H1 (cell line): Measurements from ENCODE around the gene ARHGEF4. TPM values are rescaled to one million over a fixed set of nuclear protein-coding genes. Genes with fewer than 3 reads are reported as not detected.

Experiments
- CTCF ChIA-PET: fragments of 300-600 bp; sonication (Branson Sonifier 250); formaldehyde crosslinking; loops from one replicate; lab custom pipeline; 2021; ENCODE audit not compliant: partially characterized antibody; lab: Charles Lee
- POLR2A ChIA-PET: fragments of 300-600 bp; sonication (Branson Sonifier 250); formaldehyde crosslinking; loops from one replicate; lab custom pipeline; 2021; ENCODE audit warnings: inconsistent platforms; ENCODE audit not compliant: partially characterized antibody; lab: Charles Lee
- DNase-seq, 2 experiments: peaks; one replicate each; pipeline versions ENCODE4 v3.0.0 to v3.0.0-alpha.2; 2010 to 2022; ENCODE audit warnings: low spot score in 2 of 2, low read depth in 1 of 2, mixed read lengths in 1 of 2
- FAIRE-seq: peaks from 2 replicates; lab custom pipeline; 2011; peaks lifted over from hg19 to GRCh38; lab: Jason Lieb, UNC
- H2AFZ ChIP-seq: 2 replicates; pipeline ENCODE4 v1.8.1; 2012; ENCODE audit warnings: low read length, inconsistent platforms
- H2AK5ac ChIP-seq: 2 replicates; pipeline ENCODE4 v1.6.1; 2013; ENCODE audit warnings: low read depth, low read length
- H2BK120ac ChIP-seq: replicated peaks from 2 replicates; pipeline ENCODE3; 2013; ENCODE audit warnings: low read depth, low read length, inconsistent platforms
- H2BK12ac ChIP-seq: 2 replicates; pipeline ENCODE4 v1.6.1; 2013; ENCODE audit warnings: low read depth, low read length
- H2BK15ac ChIP-seq: 2 replicates; pipeline ENCODE4 v1.6.1; 2013; ENCODE audit warnings: low read length
- H2BK20ac ChIP-seq: 2 replicates; pipeline ENCODE4 v1.6.1; 2013; ENCODE audit warnings: low read length
- H2BK5ac ChIP-seq: 2 replicates; pipeline ENCODE4 v1.6.1; 2013; ENCODE audit warnings: low read depth, low read length
- H3K14ac ChIP-seq: 2 replicates; pipeline ENCODE4 v1.6.1; 2013; ENCODE audit warnings: inconsistent platforms; ENCODE audit not compliant: insufficient read length
- H3K18ac ChIP-seq: 2 replicates; pipeline ENCODE4 v1.6.1; 2013; ENCODE audit warnings: low read length; ENCODE audit errors: extremely low read depth
- H3K23ac ChIP-seq: 2 replicates; pipeline ENCODE4 v1.6.1; 2013; ENCODE audit warnings: inconsistent platforms; ENCODE audit not compliant: insufficient read length
- H3K23me2 ChIP-seq: 2 replicates; pipeline ENCODE4 v1.6.1; 2013; ENCODE audit warnings: low read depth, low read length
- H3K27ac ChIP-seq: 2 replicates; pipeline ENCODE4 v1.6.1; 2011; ENCODE audit warnings: low read depth, low read length, inconsistent platforms
- H3K27me3 ChIP-seq, 4 experiments: replicated peaks in 1 of 4; 1 replicate in 1 of 4; 2 replicates in 3 of 4; pipeline versions ENCODE4 v1.6.1 to v1.8.1; 2011 to 2013; ENCODE audit warnings: low read length in 3 of 4, mild to moderate bottlenecking in 3 of 4, inconsistent platforms in 2 of 4, mixed read lengths in 2 of 4, moderate library complexity in 1 of 4; ENCODE audit not compliant: control insufficient read depth in 3 of 4, insufficient read depth in 3 of 4; ENCODE audit errors: extremely low read depth in 1 of 4
- H3K36me3 ChIP-seq, 4 experiments: 2 replicates each; pipeline versions ENCODE4 v1.6.1 to v1.8.1; 2011 to 2013; ENCODE audit warnings: mild to moderate bottlenecking in 4 of 4, low read length in 3 of 4, moderate library complexity in 2 of 4, control low read depth in 1 of 4, inconsistent platforms in 1 of 4; ENCODE audit not compliant: insufficient read depth in 4 of 4, control insufficient read depth in 2 of 4
- H3K4ac ChIP-seq: replicated peaks from 2 replicates; pipeline ENCODE3; 2013; ENCODE audit warnings: low read length, low read depth, mixed read lengths, inconsistent platforms; ENCODE audit not compliant: insufficient read length
- H3K4me1 ChIP-seq, 4 experiments: replicated peaks in 1 of 4; 1 replicate in 1 of 4; 2 replicates in 3 of 4; pipeline versions ENCODE4 v1.6.1 to v1.8.1; 2011 to 2013; ENCODE audit warnings: low read length in 3 of 4, inconsistent platforms in 2 of 4, mixed read lengths in 1 of 4; ENCODE audit not compliant: insufficient read depth in 4 of 4, control insufficient read depth in 3 of 4
- H3K4me2 ChIP-seq, 2 experiments: 2 replicates each; pipeline versions ENCODE4 v1.6.1 to v1.8.1; 2011 to 2013; ENCODE audit warnings: low read depth in 2 of 2, low read length in 2 of 2, control low read depth in 1 of 2, inconsistent platforms in 1 of 2, mild to moderate bottlenecking in 1 of 2; ENCODE audit not compliant: insufficient read depth in 1 of 2
- H3K4me3 ChIP-seq, 4 experiments: fragments of 200-600, 300-600 bp in 1 of 4; sonication (generic), shearing (Covaris generic), sonication (Bioruptor Twin) in 1 of 4; 2 replicates each; pipeline versions ENCODE4 v1.5.1 to v1.8.1; 2011 to 2016; ENCODE audit warnings: low read length in 4 of 4, low read depth in 3 of 4, control low read depth in 2 of 4, inconsistent platforms in 2 of 4, mild to moderate bottlenecking in 2 of 4, mixed read lengths in 1 of 4, moderate library complexity in 1 of 4; ENCODE audit not compliant: insufficient read depth in 2 of 4; ENCODE audit errors: extremely low read depth in 1 of 4
- H3K56ac ChIP-seq: replicated peaks from 2 replicates; pipeline ENCODE3; 2013; ENCODE audit warnings: low read depth, mild to moderate bottlenecking, mixed read lengths, low read length, inconsistent platforms; ENCODE audit not compliant: insufficient read length
- H3K79me1 ChIP-seq: 2 replicates; pipeline ENCODE4 v1.6.1; 2013; ENCODE audit warnings: low read depth, low read length, control low read depth
- H3K79me2 ChIP-seq, 2 experiments: 2 replicates each; pipeline versions ENCODE4 v1.6.1 to v1.8.1; 2012 to 2013; ENCODE audit warnings: low read length in 2 of 2, mild to moderate bottlenecking in 2 of 2, inconsistent platforms in 1 of 2; ENCODE audit not compliant: insufficient read depth in 2 of 2, control insufficient read depth in 1 of 2
- H3K9ac ChIP-seq, 4 experiments: replicated peaks in 1 of 4; 1 replicate in 1 of 4; 2 replicates in 3 of 4; pipeline versions ENCODE4 v1.6.1 to v1.8.1; 2011 to 2013; ENCODE audit warnings: low read depth in 3 of 4, low read length in 3 of 4, control low read depth in 2 of 4, mild to moderate bottlenecking in 2 of 4, moderate library complexity in 2 of 4, inconsistent platforms in 1 of 4; ENCODE audit errors: extremely low read depth in 1 of 4
- H3K9me3 ChIP-seq, 2 experiments: 2 replicates each; pipeline versions ENCODE4 v1.6.1 to v1.8.1; 2012 to 2013; ENCODE audit warnings: mild to moderate bottlenecking in 2 of 2, moderate library complexity in 2 of 2, control low read depth in 1 of 2, inconsistent platforms in 1 of 2, low read depth in 1 of 2, low read length in 1 of 2, mixed read lengths in 1 of 2; ENCODE audit not compliant: insufficient read depth in 2 of 2
- H4K20me1 ChIP-seq, 2 experiments: replicated peaks in 1 of 2; 2 replicates each; pipeline versions ENCODE3 to v1.8.1; 2011 to 2013; ENCODE audit warnings: inconsistent platforms in 2 of 2, low read length in 2 of 2, mild to moderate bottlenecking in 1 of 2; ENCODE audit not compliant: insufficient read depth in 2 of 2, control insufficient read depth in 1 of 2
- H4K5ac ChIP-seq: 2 replicates; pipeline ENCODE4 v1.6.1; 2013; ENCODE audit warnings: low read length, low read depth, mixed read lengths, inconsistent platforms; ENCODE audit not compliant: insufficient read length
- H4K8ac ChIP-seq: 2 replicates; pipeline ENCODE4 v1.8.0; 2013; ENCODE audit warnings: mild to moderate bottlenecking, moderate library complexity, low read length, inconsistent platforms; ENCODE audit not compliant: insufficient read depth; ENCODE audit errors: extremely low read depth
- H4K91ac ChIP-seq: replicated peaks from 2 replicates; pipeline ENCODE3; 2013; ENCODE audit warnings: low read length, mixed read lengths, inconsistent platforms; ENCODE audit not compliant: insufficient read length
- MAX ChIP-seq: IDR thresholded peaks from 2 replicates; pipeline ENCODE4 v1.6.1; 2012; ENCODE audit warnings: inconsistent platforms
- WGBS, 2 experiments: shearing (Covaris generic) in 1 of 2; methylation state at CpG; one replicate each; pipeline versions ENCODE4 v1.1.6 to v1.1.7; 2013 to 2015; ENCODE audit warnings: low lambda C conversion rate in 2 of 2, mixed read lengths in 2 of 2, inconsistent platforms in 1 of 2, low coverage in 1 of 2, missing lambda C conversion rate in 1 of 2; ENCODE audit not compliant: insufficient replicate concordance in 2 of 2, insufficient coverage in 1 of 2, insufficient read length in 1 of 2; ENCODE audit errors: extremely low coverage in 1 of 2, missing lambda C conversion rate in 1 of 2; 5-methylcytosine and 5-hydroxymethylcytosine counted together
- polyA plus RNA-seq, 7 experiments: library from polyadenylated mRNA; depleted of rRNA in 3 of 7; stranded (reverse) in 5 of 7; unstranded in 2 of 7; fragments of >200 nt in 5 of 7; fragments of 200-250 nt in 2 of 7; gene quantifications; 1 replicate in 5 of 7; 2 replicates in 1 of 7; 4 replicates in 1 of 7; pipeline versions ENCODE4 v1.2.1 to v1.2.3, GENCODE V29; 2011 to 2013; ENCODE audit warnings: missing spikeins in 2 of 7, mixed read lengths in 2 of 7
- total RNA-seq: library from RNA; stranded (reverse); fragmentation: NEBNext Ultra II Directional; extraction: Animal tissue kit (Norgen Biotek cat#: 25700); gene quantifications from 2 replicates; pipeline ENCODE4 v1.2.1, GENCODE V29; 2021

ARHGEF4 gene
- total and polyA plus RNA-seq, 2 of the 8 experiments (the other 6 are each of a cell fraction or from before 2014, with no cell fraction given) = 10.6 to 14.6 TPM

GRCh38 chr2:130869441-130870160 is 32.9 kb downstream of the ARHGEF4 start:
- no peak overlapping the region for H3K4me2 ChIP-seq
- H2BK120ac ChIP-seq = no peak overlapping the region
- H2BK15ac ChIP-seq = no peak overlapping the region
- H3K23ac ChIP-seq = no peak overlapping the region
- no peak overlapping the region for H2BK12ac ChIP-seq
- no peak overlapping the region for H3K4ac ChIP-seq
- no peak overlapping the region for H3K27ac ChIP-seq
- H2AFZ ChIP-seq = no peak overlapping the region
- H2BK20ac ChIP-seq = no peak overlapping the region
- H4K5ac ChIP-seq = no peak overlapping the region
- no peak overlapping the region for H2BK5ac ChIP-seq
- H3K79me2 ChIP-seq = no peaks in the 10 kb centered on the region
- TF ChIP-seq MAX = no peak
- no peak overlapping the region for H3K56ac ChIP-seq
- no peak overlapping the region for H3K9ac ChIP-seq
- H3K14ac ChIP-seq = no peak overlapping the region
- POLR2A ChIA-PET = no interaction called here
- 0 out of 4 replicates have a peak, but pooled peaks cover 0 to 2% of the 10 kb centered on the region in 2 experiments for H3K9me3 ChIP-seq
- H4K91ac ChIP-seq = no peak overlapping the region
- H3K4me1 ChIP-seq = peaks cover 0 to 7% (median 3%) of the 10 kb centered on the region in 4 experiments; a peak in 1 of 7 replicates
- H3K23me2 ChIP-seq = no peaks in the 10 kb centered on the region
- no peaks in the 10 kb centered on the region for H3K27me3 ChIP-seq
- H2AK5ac ChIP-seq = no peak overlapping the region
- no peaks in the 10 kb centered on the region for H4K20me1 ChIP-seq
- no peaks in the 10 kb centered on the region for H3K79me1 ChIP-seq
- no peak overlapping the region for H3K18ac ChIP-seq
- no peaks in the 10 kb centered on the region for H3K36me3 ChIP-seq
- no peak for FAIRE-seq
- H4K8ac ChIP-seq = peak overlapping the region; percentile 43; the same call in 1 of the 2 replicates
- DNase-seq = no peak
- no peak overlapping the region for H3K4me3 ChIP-seq
- WGBS, 2 experiments = 89% methylated on average over 18 of the region's 18 CpGs; no CpG with 5 or more reads in 1 of the 2 experiments
- CTCF ChIA-PET = interaction anchor here (0.6 to 12.9 kb wide), 19 partner anchors 9 to 138 kb away, joined by 3 to 156 read pairs (median 4); no protein-coding TSS in a partner anchor
